ENCODE results near the gene CRYGN.

DNA sequence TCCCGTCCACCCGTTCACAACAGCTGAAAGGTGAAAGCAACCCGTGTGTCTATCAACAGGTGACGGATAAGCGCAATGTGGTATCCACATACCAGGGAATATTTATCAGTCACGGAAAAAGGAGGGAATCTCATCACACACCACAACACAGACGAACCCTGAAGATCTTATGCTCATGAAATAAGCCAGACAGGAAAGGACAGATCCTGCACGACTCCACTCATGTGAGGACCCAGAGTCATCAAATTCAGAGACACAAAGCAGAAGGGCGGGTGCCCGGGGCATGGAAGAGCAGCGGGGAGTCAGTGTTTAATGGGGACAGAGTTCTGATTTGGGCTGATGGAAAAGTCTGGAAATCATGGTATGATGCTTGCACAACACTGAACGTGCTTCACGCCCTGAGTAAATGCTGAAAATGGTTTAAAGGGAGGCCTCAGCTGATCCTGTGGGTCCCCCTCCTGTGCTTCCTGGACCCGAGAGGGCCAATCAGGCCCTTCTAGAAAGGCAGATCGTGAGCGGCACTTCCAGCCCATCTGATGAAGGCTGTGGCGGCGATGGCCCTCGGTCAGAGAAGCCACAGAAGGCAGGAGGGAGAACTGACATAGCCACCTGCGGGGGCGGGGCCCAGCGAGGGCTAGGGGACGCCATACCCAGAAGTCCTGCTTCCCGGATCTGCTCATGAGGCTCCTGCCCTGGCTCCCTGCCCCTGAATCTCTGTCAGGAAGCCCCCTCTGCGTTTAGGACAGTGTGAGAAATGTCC, 49.2 kb downstream of the CRYGN start:
- TF ChIP-seq, protein P1, sequence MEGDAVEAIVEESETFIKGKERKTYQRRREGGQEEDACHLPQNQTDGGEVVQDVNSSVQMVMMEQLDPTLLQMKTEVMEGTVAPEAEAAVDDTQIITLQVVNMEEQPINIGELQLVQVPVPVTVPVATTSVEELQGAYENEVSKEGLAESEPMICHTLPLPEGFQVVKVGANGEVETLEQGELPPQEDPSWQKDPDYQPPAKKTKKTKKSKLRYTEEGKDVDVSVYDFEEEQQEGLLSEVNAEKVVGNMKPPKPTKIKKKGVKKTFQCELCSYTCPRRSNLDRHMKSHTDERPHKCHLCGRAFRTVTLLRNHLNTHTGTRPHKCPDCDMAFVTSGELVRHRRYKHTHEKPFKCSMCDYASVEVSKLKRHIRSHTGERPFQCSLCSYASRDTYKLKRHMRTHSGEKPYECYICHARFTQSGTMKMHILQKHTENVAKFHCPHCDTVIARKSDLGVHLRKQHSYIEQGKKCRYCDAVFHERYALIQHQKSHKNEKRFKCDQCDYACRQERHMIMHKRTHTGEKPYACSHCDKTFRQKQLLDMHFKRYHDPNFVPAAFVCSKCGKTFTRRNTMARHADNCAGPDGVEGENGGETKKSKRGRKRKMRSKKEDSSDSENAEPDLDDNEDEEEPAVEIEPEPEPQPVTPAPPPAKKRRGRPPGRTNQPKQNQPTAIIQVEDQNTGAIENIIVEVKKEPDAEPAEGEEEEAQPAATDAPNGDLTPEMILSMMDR (IDR thresholded peaks at IDR 0.05) = no peak
- TF ChIP-seq EP300 (IDR thresholded peaks at IDR 0.05) (no peak), POLR2A (IDR thresholded peaks at IDR 0.05) (no peak), POLR2AphosphoS5 (IDR thresholded peaks at IDR 0.05) (no peak)
